Cardiac muscle cell (in vitro differentiated cells and primary cell): Measurements from ENCODE around the gene TSTD2. TPM values are rescaled to one million over a fixed set of nuclear protein-coding genes. Genes with fewer than 3 reads are reported as not detected.

ENCODE experiments used
- DNase-seq, 2 donors: peaks; one replicate each; pipeline versions ENCODE4 v3.0.0 to v3.0.0-alpha.2; 2010 to 2017; ENCODE audit warnings: low read depth in 1 of 2, low spot score in 1 of 2
- H3K27ac ChIP-seq: fragments of 200-600 bp; sonication (generic); 2 replicates; pipeline ENCODE4 v1.5.1; 2016
- H3K27me3 ChIP-seq: fragments of 200-600 bp; sonication (generic); 2 replicates; pipeline ENCODE4 v1.6.0; 2016; ENCODE audit warnings: control low read depth
- H3K36me3 ChIP-seq: fragments of 200-600 bp; sonication (generic); 2 replicates; pipeline ENCODE4 v1.5.1; 2016; ENCODE audit warnings: control low read depth
- H3K4me1 ChIP-seq: fragments of 200-600 bp; sonication (generic); 2 replicates; pipeline ENCODE4 v1.8.1; 2017; ENCODE audit warnings: low read depth, mild to moderate bottlenecking, mixed run types
- H3K4me3 ChIP-seq: fragments of 200-600 bp; sonication (generic); 2 replicates; pipeline ENCODE4 v1.5.1; 2016; ENCODE audit warnings: mild to moderate bottlenecking
- H3K9me3 ChIP-seq: fragments of 200-600 bp; sonication (generic); 2 replicates; pipeline ENCODE4 v1.5.1; 2017; ENCODE audit warnings: low read depth, mild to moderate bottlenecking, control low read depth
- polyA plus RNA-seq: library from polyadenylated mRNA; unstranded; fragments of >200 nt; fragmentation: Nextera tagmentation; extraction: Ambion mirVana; gene quantifications from 2 replicates; pipeline ENCODE4 v1.2.1, GENCODE V29; 2016
- total RNA-seq: library from RNA; depleted of rRNA; stranded (reverse); fragments of >200 nt; gene quantifications from 2 replicates; pipeline ENCODE4 v1.2.3, GENCODE V29; 2016
- TF ChIP-seq, protein P1 (sequence below): IDR thresholded peaks from 2 replicates; pipeline ENCODE4 v1.5.1; 2012; ENCODE audit warnings: low read depth, mild to moderate bottlenecking, low read length

The TSTD2 gene
- total and polyA plus RNA-seq, 2 experiments from 2014 or later, result 17.2 to 25.9 TPM

DNA sequence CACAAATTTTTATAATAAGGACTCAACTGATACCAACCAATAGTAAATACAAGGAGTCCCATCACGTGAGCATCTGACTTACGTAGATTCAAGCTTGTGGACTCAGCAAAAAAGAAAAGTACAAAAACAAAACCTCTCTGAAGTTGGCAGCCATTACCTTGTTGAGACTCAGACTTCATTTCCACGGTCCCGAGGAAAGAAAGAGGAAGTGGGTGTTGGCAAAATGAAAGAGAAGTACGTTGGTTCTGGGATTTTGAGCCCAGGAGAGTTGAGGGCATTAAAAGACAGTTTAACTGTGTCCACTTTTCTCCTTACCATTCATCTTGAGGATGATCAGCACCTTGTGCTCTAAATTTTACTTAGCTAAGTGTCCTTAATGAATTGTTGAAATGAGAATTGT, 27.2 kb upstream of the TSTD2 start:
- no peak overlapping the region for H3K4me3 ChIP-seq
- DNase-seq, result no peak
- TF ChIP-seq, protein P1, sequence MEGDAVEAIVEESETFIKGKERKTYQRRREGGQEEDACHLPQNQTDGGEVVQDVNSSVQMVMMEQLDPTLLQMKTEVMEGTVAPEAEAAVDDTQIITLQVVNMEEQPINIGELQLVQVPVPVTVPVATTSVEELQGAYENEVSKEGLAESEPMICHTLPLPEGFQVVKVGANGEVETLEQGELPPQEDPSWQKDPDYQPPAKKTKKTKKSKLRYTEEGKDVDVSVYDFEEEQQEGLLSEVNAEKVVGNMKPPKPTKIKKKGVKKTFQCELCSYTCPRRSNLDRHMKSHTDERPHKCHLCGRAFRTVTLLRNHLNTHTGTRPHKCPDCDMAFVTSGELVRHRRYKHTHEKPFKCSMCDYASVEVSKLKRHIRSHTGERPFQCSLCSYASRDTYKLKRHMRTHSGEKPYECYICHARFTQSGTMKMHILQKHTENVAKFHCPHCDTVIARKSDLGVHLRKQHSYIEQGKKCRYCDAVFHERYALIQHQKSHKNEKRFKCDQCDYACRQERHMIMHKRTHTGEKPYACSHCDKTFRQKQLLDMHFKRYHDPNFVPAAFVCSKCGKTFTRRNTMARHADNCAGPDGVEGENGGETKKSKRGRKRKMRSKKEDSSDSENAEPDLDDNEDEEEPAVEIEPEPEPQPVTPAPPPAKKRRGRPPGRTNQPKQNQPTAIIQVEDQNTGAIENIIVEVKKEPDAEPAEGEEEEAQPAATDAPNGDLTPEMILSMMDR, result no peak
- no peaks in the 10 kb centered on the region for H3K27me3 ChIP-seq
- H3K36me3 ChIP-seq, result peaks cover 88% of the 10 kb centered on the region
- H3K4me1 ChIP-seq, result no peaks in the 10 kb centered on the region
- H3K9me3 ChIP-seq, result no peaks in the 10 kb centered on the region
- no peak overlapping the region for H3K27ac ChIP-seq

GRCh38 chr9:97659771-97660170, 26.6 kb upstream of the TSTD2 start:
- peaks cover 88% of the 10 kb centered on the region for H3K36me3 ChIP-seq
- H3K27me3 ChIP-seq, result no peaks in the 10 kb centered on the region
- no peak overlapping the region for H3K4me3 ChIP-seq
- H3K4me1 ChIP-seq, result no peaks in the 10 kb centered on the region
- no peak overlapping the region for H3K27ac ChIP-seq
- TF ChIP-seq, protein P1, result no peak
- no peak for DNase-seq
- no peaks in the 10 kb centered on the region for H3K9me3 ChIP-seq

- no peak overlapping the region for H3K27ac ChIP-seq
- DNase-seq, result no peak
- no peaks in the 10 kb centered on the region for H3K27me3 ChIP-seq
- no peak overlapping the region for H3K4me3 ChIP-seq
- TF ChIP-seq, protein P1, result no peak
- H3K9me3 ChIP-seq, result no peaks in the 10 kb centered on the region
- no peaks in the 10 kb centered on the region for H3K4me1 ChIP-seq
- H3K36me3 ChIP-seq, result peaks cover 88% of the 10 kb centered on the region
Measured at GRCh38 chr9:97658707-97659106, 25.5 kb upstream of the TSTD2 start.

GRCh38 chr9:97651646-97652045, 18.5 kb upstream of the TSTD2 start:
- H3K27ac ChIP-seq, result no peak overlapping the region
- H3K27me3 ChIP-seq, result no peaks in the 10 kb centered on the region
- peaks cover 88% of the 10 kb centered on the region for H3K36me3 ChIP-seq
- no peaks in the 10 kb centered on the region for H3K4me1 ChIP-seq
- H3K9me3 ChIP-seq, result no peaks in the 10 kb centered on the region
- no peak for DNase-seq
- TF ChIP-seq, protein P1, result no peak
- no peak overlapping the region for H3K4me3 ChIP-seq

GRCh38 chr9:97647996-97648395, 14.8 kb upstream of the TSTD2 start:
- Histone ChIP-seq H3K9me3 (no peaks in the 10 kb centered on the region), H3K36me3 (peaks cover 81% of the 10 kb centered on the region), H3K27ac (no peak overlapping the region), H3K4me1 (no peaks in the 10 kb centered on the region), H3K4me3 (no peak overlapping the region), H3K27me3 (no peaks in the 10 kb centered on the region)
- TF ChIP-seq, protein P1, result no peak
- DNase-seq, result no peak

DNA sequence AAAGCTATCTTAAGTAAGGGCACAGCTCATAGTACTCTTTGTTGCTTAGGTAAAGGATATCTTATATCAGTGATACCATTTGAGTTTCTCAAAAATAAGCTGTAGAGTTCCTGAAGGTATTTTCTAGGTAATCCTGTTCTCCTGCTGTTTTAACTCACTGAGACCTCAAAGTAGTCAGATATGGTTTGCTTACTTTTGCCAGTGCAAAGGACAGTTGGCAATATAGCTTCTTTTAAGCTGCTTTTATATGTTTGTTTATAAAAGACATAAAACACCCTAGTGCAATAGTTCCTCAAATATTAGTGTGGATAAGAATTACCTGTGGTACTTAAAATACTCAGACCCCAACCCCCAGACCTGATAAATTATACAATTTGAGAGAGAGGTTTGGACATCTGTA, 12.6 kb upstream of the TSTD2 start:
- Histone ChIP-seq H3K27ac (no peak overlapping the region), H3K27me3 (no peaks in the 10 kb centered on the region), H3K9me3 (no peaks in the 10 kb centered on the region), H3K36me3 (peaks cover 76% of the 10 kb centered on the region), H3K4me1 (no peaks in the 10 kb centered on the region), H3K4me3 (no peak overlapping the region)
- DNase-seq, result no peak
- TF ChIP-seq, protein P1, result no peak
